Activated T-cell treated with anti-CD3 and anti-CD28 coated beads, Interleukin-2, amount 50 U/mL, for 1 hour (primary cell): ENCODE data around the gene DCHS2.

Source experiments
- DNase-seq: peaks from one replicate; pipeline ENCODE4 v3.0.0-alpha.2; 2020

Gene DCHS2

DNA sequence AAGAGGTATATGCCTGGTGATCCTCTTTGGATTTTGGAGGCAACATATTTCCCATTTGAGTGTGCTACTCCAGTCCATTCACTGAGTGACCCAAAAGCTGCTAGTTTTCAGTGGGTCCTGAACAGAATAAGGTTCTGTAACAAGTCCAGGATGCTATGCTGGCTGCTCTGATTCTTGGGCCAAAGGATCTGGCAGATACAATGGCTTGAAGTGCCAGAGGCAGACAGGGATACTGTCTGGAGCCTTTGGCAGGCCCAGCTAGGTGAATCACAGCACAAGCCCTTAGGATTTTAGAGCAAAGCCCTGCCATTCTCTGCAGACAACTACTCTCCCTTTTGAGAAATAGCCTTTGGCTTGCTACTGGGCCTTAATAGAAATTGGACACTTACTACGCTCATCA is 40.6 kb downstream of the DCHS2 start:
- no peak for DNase-seq

DNA sequence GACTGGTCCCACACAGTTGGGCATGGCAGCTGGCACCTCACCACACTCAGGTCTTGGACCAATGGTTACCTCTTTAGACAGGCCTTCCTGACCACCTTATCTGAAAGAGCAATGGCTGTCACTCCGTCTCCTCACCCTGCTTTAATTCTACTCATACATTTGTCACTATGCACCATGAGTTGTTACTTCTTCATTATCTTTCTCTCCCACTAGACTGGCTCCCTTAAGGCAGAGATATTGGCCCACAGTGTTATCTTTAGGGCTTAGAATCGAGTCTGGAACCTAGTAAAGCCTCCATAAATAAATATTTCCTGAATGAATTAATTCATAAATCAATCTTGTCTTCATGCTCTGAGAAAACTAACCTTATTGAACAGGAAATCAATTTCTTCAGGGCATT is 46.6 kb downstream of the DCHS2 start:
- DNase-seq, result no peak

DNA sequence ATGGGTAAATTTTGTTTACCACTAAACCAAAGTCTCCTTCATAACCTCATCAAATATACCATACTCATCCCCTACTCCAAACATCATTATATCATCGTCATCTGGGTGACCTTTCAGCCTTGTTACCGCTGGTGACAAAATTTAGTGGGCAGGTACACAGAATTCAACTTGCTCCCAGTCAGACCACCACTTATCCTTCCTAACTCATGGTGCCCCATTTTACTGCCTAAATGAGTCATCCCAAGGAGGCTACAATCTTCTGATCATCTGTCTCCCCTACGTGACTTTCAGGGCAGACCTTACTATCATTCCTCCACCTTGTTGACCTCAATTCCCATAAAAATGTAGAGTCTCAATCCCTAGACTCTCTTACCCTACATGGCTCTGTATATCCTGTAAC is 49.6 kb downstream of the DCHS2 start:
- DNase-seq, result no peak

DNA sequence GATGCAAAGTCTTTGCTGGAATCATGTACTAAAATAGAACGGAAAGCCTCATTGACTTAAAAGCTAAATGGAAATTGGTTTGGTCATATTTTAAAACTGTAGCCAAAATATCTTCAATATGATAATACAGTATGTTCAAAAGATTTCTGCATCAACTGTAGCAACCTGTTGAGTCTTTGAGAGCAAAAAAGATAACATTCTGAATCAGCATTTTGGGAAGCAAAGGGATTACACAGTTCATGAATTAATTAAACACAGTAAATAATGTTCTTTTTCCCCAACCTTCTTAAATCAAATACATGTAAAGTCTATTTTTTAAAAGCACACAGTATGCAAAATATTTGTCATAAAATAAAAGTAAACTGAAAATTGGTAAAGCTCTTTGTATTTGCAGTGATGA is 50.5 kb downstream of the DCHS2 start:
- DNase-seq, result no peak

DNA sequence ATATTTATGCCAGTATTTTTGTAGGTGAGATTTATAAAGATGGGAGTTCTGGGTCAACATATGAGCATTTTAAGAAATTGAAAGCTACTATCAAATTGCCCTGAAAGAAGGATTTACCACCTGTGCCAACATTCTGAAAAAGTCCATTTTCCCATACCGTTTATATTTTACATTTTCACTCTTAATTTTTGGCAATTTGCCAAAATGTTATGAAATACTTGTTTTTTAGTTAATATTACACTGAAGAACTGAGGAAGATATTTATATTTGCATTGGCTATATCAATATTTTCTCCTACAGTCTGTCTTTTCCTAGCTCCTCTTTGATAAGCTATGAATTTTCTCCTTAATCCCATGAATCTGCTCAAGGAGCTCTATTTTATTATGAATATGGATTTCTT is 52.4 kb downstream of the DCHS2 start:
- DNase-seq, result no peak

DNA sequence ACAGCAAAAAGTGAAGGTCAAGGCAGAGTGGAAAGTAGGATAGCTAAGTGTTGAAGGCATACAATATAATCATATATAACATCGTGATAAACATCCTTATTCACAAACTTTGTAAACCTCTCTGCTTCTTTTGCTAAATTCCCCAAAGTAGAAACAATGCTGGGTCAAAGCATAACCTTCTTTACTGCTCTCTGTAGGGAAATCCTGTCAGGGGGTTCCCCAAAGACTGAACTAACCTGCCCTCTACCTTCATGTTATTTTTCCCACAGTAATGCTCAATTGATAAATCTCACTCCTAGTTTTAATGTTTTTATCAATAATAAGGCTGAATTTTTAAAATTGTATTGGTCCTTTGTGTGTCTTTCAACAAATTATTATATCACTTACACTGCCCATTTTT is 55.7 kb downstream of the DCHS2 start:
- no peak for DNase-seq

DNA sequence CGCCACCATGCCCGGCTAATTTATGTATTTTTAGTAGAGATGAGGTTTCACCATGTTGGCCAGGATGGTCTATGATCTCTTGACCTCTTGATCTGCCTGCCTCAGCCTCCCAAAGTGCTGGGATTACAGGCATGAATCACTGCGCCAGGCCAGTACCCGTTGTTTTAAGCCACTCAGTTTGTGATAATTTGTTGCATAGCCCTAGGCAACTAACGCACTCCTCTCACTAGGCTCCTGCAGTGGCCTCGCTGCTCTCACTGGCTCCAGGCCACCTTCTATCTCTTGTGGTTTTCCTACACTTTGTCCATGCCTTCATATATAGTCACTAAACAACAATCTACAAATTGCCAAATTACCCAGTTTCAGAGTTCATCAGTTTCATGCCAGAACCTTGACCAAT is 58.1 kb downstream of the DCHS2 start:
- DNase-seq, result no peak

DNA sequence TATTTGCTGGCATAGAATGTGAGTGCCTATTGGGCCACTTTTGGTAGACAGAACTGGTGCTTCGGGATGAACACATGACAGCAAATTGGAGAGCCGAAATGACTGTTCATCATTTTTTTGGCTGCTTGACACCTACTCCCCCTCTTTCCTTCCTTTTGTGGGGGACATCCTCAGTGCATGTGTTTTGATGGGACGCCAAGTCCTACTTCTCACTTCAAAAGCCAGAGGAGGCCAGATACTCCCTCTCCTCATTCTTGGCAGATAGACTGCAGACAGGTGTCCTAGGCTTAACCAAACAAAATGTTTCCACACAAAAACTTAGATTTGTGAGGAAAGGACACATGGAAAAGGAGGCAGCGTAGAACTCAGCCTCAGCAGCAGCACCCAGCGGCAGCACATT is 62.4 kb downstream of the DCHS2 start:
- DNase-seq, result no peak

DNA sequence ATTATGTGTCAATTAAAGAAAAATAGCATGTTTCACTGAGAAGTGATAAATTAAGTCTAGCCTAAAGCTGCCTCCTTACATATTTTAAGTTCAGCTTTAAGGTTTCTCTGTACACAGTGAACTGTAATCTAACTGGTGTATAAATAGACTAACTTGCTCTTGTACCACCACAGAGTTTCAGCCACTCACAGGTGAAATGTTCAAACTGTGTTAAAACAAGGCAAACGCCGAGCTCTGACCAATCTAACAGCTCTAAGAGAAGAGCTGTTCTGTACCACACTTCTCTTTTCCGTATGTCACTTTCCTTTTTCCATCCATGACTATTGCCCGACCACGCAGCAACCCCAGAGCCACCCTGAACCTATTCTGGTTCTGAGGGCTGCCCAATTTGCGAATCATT is 64.5 kb downstream of the DCHS2 start:
- no peak for DNase-seq

DNA sequence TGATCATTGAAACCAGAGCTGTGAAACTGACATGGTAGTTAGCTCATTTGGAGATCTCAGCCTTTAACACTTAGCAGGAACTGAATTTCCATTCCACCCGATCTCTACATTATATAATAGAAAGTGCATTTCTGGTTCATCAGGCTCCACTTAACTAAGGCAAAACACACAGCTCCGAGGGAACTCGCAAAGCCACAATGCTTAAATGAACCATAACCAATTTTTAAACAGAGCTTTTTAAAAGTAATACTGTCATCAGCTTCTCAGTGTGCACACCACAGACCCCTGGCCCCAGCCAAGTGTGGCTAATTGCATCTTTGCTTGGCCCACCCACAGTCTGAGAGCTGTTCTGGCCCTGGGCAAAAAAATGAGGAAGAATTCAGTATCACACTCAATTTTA is 66.1 kb downstream of the DCHS2 start:
- DNase-seq, result no peak

DNA sequence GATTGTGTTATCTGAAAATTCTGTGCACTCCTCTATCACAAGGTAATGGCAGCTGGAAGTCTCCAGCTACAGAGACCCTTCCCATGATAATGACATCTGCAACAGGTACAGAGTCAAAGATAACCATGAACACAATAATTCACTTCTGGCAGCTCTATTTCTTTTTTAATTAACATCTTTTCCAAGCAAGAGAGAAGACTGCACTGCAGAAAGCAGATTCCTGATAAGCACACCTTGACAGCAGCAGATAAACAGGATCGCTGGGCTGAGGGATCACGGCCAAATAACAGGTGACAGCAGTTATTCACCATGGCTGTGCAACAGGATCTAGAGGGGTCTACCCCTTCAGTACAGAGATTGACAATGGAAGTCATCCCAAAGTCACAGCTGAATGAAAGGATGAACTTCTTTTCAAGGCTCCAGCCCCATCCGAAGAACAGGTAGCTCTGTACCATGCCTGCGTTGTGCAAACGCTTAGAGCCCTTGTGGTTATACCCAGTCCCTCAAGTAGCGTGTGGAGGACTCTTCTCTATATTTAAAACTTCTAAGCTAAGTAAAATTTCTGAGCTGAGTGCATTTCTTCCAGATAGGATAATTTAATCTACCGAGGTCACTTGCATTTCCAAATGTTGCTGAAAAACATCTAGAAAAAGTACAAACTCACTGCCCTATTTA is 66.7 kb downstream of the DCHS2 start:
- DNase-seq, result no peak

DNA sequence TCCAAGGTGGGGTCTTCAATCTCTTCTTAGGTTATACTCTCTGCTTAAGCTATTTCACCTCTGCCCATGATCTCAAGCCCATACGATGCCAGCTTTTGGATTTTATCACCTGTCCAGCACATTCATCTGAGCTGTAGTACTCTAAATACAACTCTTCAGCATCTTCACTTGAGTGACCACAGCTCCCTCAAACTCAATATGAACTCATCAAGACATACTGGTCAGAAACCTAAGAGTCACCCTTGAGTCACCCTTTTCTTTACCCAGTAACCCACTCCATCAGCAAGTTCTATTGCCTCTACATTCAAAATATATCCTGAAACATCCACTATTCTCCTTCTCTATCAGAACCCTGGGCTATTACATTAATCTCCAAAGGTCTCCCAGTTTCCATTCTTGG is 69.4 kb downstream of the DCHS2 start:
- DNase-seq, result no peak

DNA sequence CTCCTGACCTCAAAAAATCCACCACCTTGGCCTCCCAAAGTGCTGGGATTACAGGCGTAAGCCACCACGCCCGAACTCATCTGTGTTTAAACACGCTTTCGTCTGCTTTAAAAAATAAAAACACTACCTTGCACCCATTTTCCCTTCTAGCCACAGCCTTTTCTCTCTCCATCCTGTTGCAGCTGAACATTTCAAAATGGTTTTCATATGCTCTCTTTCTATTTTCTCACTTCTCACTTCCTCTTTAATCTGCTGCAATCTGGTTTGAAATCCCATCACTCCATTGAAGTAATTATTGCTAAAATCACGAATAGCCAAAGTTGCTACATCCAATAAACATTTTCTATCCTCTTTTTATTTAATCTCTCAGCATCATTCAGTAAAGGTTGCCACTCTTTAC is 70.0 kb downstream of the DCHS2 start:
- no peak for DNase-seq

DNA sequence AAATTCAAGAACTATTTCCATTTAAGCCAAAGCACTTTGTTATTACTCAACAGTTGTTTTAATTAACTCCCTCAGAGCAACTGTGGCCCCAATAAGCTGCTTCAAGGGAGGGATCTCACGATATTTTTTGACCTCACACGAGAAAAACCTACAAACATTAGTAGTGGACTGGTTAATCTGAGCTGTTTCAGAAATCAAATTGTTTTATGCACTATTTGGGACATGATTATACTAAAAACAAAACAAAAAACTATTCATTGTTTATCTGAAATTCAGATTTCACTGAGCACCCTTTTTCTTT is 74.3 kb downstream of the DCHS2 start:
- no peak for DNase-seq

DNA sequence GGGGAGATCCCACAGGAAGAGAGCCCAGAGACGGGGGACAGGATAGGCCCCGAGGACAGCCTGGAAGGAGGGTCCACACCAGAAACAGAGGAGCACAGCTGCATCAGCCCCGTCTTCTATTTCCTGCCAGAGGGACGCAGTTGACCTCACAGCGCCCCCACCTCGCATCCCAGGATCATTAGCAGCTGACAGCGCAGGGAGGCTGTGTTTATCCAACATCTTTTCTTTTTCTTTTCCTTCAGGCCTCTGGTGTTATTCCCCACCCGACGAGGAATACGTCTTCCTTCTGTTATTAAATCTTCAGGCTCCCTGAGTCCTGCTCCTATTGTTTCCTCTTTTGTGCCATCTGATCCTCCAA is 75.4 kb downstream of the DCHS2 start:
- no peak for DNase-seq

DNA sequence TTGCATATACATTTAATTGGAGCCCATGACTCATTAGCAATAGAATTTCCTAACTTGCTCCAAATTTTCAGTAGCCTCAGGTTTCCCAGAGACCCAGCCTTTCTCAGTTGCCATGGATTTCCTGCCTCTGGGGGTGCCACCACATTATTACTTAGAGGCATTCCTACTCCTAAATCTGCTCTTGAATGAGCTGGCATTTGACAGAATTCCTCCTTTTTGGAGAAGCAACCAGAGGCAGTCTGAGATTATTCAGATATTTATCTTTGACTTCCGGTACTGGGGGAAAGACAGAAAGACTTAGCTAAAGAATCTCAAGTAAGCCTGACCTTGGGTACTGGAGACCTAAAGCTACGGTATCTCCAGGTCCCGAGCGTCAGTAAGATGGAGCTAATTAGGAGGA is 76.3 kb downstream of the DCHS2 start:
- no peak for DNase-seq

DNA sequence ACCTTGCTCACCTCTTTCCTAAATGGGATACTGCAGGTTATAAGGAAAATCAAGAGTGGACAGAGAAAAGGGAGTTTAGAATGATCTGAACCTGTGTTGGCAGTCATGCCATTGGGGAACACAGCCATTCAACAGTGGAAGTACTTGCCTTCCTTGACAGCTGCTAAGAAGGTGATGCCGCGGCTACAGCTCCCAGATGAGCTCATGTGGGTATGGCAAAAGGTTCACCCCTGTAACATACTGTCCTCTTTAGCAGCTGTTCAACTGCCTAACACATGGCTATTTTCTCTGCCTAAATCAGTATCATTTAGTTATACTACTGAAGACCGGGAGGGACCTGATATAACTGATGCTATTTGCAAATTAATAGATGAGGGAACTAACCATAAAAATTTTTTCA is 76.8 kb downstream of the DCHS2 start:
- DNase-seq, result no peak

DNA sequence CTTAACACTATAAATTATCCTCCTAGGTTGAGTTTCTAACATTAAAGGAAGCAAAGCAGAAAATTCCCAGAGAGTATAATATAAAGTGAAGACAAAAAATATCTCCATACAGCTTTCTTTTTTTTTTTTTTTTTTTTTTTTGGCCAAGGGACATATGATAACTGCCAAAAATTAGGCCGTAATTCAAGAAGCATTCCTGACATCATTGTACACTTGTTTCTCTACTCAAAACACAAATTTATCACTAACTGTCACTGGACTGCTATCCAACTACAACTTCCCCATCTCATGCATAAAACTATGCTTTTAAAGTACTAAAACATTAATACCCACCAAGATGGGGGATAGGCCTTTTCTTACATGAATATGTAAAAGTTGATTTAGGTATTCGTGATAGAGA is 77.2 kb downstream of the DCHS2 start:
- DNase-seq, result no peak

DNA sequence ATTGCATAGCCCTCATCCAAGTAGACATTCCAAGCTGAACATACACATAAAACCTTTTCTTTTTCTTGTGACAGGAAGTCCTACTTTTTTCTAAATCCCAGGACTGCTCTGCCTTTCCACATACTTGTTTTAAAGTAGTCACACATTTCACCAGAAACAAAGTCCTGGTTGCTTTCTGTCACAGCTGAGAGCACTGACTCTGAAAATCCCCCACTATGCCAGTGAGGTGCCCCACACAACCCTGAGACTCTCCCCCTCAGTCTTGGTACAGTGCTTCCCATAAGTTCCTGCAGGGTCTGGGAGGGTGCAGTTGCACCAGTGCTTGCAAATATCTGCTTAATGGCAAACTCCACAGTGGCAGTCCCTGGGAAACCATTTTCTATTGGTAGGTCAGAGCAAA is 84.2 kb downstream of the DCHS2 start:
- DNase-seq, result no peak

DNA sequence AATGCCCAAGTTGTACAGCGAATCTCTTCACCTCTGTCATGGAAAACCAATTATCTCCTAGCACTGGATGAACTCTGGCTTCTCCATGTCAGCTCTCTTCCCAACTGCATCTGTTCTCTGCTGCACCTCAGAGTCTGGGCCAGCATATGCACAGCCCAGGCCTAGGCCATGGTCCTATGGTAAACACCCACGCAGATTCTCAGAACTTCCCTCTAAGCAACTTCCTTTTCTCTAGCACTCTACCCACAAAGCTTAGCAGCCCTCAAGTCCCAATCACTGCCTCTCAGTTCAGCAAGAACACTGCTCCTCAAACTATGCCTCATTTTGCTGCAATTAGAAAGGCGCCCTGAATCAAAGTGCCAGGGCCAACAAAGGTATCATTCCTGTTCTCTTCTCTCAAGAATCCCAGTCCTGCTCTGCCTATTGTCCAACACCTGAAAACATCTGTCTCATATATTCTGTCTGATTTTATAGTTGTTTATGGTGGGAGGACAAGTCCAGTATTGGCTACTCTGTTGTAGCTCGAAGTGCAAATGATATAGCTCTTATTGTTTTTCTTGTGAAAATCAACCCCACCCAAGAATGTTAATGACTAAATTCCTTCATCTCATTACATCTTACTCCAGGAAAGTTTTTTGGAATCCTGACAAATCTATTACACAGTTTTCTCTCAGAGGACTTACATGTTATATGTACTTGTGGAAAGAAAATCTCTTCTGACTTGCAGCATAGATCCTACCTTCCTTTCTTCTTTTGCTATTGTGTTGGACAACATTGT is 85.4 kb downstream of the DCHS2 start:
- DNase-seq, result no peak

DNA sequence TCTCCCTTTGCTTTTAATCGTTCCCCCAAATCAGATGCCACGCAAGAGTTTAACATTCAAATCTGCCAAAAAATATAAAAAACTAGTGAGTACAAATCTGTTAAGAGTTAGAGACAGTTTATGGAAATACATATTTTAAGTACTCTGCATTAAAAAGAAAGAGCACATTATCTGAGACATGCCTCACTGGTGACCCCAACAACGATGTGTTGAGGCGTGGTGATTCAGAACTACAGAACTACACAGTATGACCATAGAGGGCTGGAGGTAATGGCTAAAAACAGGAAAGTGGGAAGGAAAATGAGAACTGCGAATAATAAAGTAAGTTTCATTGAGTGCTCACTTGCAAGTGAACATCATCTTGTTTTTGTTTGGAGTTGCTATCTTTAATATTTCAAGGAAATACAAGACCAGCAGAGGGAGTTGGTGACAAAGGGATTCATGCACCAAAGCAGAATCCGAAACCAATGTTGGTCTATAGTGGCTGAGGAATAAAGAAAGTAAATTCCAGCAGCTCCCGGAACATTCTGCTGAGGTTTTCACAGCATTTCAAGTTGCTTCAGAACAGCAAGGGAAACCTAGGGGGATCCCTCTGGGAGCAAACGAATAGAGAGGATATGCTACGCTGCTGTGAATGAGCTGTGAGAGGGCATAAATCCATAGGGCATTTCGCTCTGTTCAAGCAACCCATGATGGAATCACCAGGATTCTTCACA is 92.2 kb downstream of the DCHS2 start:
- DNase-seq, result no peak

DNA sequence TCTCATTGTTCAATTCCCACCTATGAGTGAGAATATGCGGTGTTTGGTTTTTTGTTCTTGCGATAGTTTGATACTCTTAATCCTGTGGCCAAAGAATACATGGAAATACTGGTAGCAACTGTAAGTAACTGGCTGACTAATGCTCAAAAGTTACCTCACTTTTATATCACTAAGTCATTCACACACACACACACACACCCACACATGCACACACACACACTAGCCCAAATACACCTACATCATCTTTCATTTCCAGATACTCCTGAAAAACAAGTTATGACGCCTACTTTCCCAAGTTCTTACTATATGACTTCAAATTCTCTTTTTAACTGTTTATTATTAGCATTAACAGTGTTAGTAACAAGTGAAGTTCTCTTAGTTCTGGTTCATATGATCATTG is 101.3 kb downstream of the DCHS2 start:
- no peak for DNase-seq

DNA sequence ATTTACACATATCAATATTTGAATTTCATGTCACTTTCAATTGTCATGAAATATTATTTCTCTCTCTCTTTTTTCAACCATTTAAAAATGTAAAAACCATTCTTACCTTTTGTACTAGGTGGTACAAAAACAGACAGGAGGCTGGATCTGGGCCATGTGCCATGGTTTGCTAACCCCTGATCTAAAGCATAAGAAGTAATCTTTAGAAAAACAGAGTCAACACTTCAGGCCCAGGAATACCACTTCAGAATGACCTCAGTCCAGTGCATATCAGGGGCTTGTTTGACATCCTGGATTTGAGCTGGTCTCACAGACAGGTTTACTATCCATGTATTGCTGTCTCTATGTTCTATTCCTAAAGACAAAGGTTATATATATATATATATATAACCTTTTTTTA is 102.5 kb downstream of the DCHS2 start:
- no peak for DNase-seq

DNA sequence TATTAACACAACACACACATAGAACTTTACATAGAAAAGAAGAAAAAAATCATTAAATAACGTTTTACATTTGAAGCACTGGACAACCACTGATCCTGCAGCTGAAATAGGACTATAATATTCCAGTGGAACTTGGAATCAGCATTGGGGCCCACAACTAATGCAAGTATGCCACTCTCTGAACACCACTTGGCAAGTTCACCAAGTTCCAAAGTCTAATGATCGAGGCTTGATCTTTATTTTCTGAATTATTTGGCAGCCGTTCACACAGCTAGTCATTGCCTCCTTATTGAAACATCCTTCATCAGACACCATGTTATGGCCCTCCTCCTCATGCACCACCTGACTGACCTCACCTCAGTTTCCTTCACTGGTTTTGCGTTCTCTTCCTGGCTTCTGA is 107.6 kb downstream of the DCHS2 start:
- no peak for DNase-seq

DNA sequence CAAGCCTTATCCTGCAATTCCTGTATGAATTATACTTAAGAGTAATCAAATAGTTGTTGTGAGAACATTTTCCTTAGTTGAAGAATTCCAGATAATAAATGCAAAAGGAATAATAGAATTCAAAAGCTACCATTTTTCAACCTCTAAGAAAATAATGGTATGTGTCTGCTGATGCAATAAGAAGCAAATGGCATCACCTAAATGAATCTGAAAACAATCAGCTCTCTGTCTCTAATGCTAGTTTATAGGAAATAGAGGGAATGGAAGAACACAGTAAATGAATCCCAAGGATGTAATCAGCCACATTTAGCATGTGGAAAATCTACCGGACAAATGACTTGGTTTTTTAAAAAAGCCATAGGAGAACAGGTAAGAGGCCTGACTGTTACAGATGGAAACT is 115.1 kb downstream of the DCHS2 start:
- DNase-seq, result no peak
